ENCODE results near the gene ZNF76. TPM values are rescaled to one million over a fixed set of nuclear protein-coding genes. Genes with fewer than 3 reads are reported as not detected.

The ZNF76 gene
- total RNA-seq, 1 donor from 2014 or later = 20.3 TPM

DNA sequence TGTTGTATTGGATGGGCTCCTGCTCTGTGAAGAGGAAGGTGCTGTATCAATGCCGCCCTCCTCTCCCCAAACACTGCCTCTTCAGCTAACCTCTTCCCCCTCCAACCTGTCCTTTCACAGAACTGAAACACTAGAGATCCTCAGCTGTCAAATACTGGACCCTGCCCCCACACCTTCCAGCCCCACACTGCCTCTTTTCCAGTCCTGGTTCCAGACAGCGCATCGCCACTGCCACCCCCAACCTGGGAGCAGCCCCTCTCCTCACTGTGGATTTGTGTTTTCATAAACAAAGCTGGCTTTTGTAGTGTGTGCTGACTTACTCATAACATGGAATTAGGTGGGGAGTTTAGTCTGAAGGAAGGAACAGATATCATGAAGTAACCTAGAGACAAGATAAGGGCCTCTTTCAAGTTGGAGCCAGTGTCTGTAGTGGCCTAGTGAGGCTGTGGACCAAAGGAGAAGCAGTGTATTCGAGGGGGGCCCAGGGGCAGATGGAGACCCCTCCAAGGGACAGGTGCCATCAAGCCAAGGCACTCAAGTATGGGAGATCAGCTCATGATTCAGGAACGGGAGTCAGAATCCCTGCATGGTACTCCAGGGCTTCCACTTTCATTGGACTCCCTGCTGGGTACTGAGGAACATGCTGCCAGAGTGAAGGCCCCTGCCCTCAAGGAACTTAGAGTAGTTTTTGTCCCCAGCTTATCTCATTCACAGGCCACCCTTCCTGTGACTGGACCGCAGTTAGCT, 43.7 kb upstream of the ZNF76 start:
- DNase-seq (ENCODE audit: low spot score) = no peak
- H3K9me3 Mint-ChIP-seq (ENCODE audit: low read depth) = no peaks in the 10 kb centered on the region
- peaks cover 68% of the 10 kb centered on the region for H3K4me1 Mint-ChIP-seq (ENCODE audit: low read depth)
- peak overlapping the region; percentile 77 for H3K4me3 Mint-ChIP-seq (ENCODE audit: unreplicated experiment)
- H3K27ac Mint-ChIP-seq (ENCODE audit: unreplicated experiment) = peak overlapping the region; percentile 75
- TF ChIP-seq, protein P1, sequence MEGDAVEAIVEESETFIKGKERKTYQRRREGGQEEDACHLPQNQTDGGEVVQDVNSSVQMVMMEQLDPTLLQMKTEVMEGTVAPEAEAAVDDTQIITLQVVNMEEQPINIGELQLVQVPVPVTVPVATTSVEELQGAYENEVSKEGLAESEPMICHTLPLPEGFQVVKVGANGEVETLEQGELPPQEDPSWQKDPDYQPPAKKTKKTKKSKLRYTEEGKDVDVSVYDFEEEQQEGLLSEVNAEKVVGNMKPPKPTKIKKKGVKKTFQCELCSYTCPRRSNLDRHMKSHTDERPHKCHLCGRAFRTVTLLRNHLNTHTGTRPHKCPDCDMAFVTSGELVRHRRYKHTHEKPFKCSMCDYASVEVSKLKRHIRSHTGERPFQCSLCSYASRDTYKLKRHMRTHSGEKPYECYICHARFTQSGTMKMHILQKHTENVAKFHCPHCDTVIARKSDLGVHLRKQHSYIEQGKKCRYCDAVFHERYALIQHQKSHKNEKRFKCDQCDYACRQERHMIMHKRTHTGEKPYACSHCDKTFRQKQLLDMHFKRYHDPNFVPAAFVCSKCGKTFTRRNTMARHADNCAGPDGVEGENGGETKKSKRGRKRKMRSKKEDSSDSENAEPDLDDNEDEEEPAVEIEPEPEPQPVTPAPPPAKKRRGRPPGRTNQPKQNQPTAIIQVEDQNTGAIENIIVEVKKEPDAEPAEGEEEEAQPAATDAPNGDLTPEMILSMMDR (IDR thresholded peaks at IDR 0.05) = no peak
- no peaks in the 10 kb centered on the region for H3K36me3 Mint-ChIP-seq (ENCODE audit: low read depth)
- peaks cover 7% of the 10 kb centered on the region for H3K27me3 Mint-ChIP-seq (ENCODE audit: low read depth)

DNA sequence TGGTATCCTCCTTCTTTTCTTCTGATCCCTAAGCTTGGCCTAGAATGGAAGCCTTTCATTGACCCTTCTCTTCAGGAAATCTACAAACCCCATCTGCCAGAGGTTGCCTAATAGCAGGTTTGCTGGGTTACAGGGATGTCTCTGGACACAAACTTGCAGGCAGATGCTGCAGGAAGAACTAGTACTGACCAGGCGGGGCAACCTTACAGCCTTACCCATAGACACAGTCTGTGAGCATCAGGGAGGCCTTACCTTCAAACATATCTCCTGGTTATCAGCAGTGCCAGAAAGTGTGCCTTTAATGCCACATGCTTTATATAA, 43.2 kb upstream of the ZNF76 start:
- TF ChIP-seq, protein P1 (IDR thresholded peaks at IDR 0.05) = no peak
- H3K27ac Mint-ChIP-seq (ENCODE audit: unreplicated experiment) = peak overlapping the region; percentile 55
- DNase-seq (ENCODE audit: low spot score) = no peak
- H3K9me3 Mint-ChIP-seq (ENCODE audit: low read depth) = no peaks in the 10 kb centered on the region
- peaks cover 5% of the 10 kb centered on the region for H3K27me3 Mint-ChIP-seq (ENCODE audit: low read depth)
- peaks cover 70% of the 10 kb centered on the region for H3K4me1 Mint-ChIP-seq (ENCODE audit: low read depth)
- H3K4me3 Mint-ChIP-seq (ENCODE audit: unreplicated experiment) = peak overlapping the region; percentile 53
- no peaks in the 10 kb centered on the region for H3K36me3 Mint-ChIP-seq (ENCODE audit: low read depth)

DNA sequence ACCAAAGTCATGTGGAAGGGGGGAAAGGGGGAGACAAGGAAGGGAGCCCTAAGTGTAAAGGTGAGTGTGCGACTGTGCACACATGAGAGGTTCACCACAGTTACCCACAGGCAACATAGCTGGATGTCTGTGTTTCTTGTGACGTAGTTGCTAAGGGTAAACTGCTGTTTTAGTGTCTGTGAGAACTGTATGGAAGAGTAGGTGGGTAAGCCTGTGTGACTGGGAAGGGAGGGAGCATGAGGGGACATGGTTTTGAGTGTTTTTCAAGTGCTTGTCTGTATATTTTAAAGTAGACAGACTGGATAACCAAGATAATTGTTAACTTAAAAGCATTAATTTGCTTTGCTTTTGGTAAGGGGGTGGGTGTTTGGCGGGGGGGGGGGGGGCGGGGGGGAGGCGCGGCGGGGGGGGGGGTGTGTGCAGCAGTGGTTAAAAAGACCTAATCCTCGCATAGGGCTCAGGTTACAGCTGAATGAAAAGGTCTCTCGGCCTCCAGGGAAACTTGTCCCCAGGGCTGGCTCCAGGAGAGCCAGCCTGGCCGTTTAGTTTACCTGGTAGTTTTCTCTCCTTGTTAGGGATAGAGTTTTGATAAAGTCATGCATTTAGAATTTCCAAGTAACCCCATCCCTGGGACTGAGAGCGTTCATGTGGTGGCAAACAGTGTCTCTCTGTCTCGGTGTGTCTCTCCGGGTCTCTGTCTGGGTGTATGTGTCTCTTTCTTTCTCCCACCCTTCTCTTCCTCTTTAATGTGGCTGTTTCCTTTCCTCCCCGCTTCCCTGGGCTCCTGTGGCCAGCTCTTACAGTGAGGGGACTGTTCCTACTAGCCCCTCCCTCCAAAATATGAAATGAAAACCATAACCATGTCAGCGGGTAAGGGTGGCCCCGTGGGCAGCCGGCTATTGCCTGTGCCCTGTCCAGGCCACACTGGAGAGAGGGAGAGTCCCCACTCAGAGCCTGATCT, 42.4 kb upstream of the ZNF76 start:
- H3K27me3 Mint-ChIP-seq (ENCODE audit: low read depth) = peaks cover 1% of the 10 kb centered on the region
- H3K9me3 Mint-ChIP-seq (ENCODE audit: low read depth) = no peaks in the 10 kb centered on the region
- H3K4me1 Mint-ChIP-seq (ENCODE audit: low read depth) = peaks cover 70% of the 10 kb centered on the region
- H3K36me3 Mint-ChIP-seq (ENCODE audit: low read depth) = no peaks in the 10 kb centered on the region
- peak overlapping the region; percentile 63 for H3K4me3 Mint-ChIP-seq (ENCODE audit: unreplicated experiment)
- H3K27ac Mint-ChIP-seq (ENCODE audit: unreplicated experiment) = peak overlapping the region; percentile 94
- TF ChIP-seq, protein P1 (IDR thresholded peaks at IDR 0.05) = no peak
- no peak for DNase-seq (ENCODE audit: low spot score)

DNA sequence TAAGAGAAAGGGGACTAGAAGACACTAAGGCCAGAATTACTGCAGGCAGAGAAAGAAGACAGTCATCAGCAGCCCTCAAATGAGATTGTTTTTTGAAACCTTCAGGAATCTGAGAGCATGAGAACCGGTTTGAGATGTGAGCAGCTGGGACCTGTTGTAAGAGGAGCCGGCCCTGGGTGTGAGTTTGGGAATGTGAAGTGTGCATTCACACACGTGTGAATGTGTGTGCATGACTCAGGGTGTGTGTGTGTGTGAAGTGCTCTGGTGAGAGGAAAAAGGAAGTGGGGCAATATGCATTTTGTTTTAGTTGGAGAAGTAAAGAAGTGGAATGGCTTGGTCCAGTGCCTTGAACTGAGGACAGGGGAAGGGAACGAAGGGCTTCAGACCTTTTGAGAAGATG, 41.5 kb upstream of the ZNF76 start:
- peak overlapping the region; percentile 63 for H3K4me3 Mint-ChIP-seq (ENCODE audit: unreplicated experiment)
- H3K36me3 Mint-ChIP-seq (ENCODE audit: low read depth) = no peaks in the 10 kb centered on the region
- TF ChIP-seq, protein P1 (IDR thresholded peaks at IDR 0.05) = no peak
- H3K4me1 Mint-ChIP-seq (ENCODE audit: low read depth) = peaks cover 68% of the 10 kb centered on the region
- no peaks in the 10 kb centered on the region for H3K27me3 Mint-ChIP-seq (ENCODE audit: low read depth)
- H3K27ac Mint-ChIP-seq (ENCODE audit: unreplicated experiment) = peak overlapping the region; percentile 94
- no peaks in the 10 kb centered on the region for H3K9me3 Mint-ChIP-seq (ENCODE audit: low read depth)
- no peak for DNase-seq (ENCODE audit: low spot score)

DNA sequence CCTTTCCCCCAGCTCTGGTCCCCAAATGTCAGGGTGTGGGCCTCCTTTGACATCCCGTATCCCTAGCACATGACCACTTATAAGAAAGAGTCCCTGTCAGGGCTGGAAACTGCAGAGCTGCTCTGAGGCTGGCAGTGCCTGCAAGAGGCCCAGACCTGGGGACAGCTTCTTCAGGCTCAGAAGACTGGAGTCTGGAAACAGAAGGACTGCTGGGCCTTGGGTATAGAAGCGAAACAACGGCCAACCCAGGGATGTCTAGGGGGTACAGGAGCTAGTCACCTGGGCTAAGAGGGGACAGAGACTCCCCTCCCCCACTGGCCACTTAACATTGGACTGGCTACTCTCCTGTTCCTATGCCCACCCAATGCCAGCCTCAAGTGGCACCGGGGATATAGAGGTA, 41.1 kb upstream of the ZNF76 start:
- DNase-seq (ENCODE audit: low spot score) = no peak
- Mint-ChIP-seq H3K27me3 (ENCODE audit: low read depth) (no peaks in the 10 kb centered on the region), H3K4me3 (ENCODE audit: unreplicated experiment) (no peak overlapping the region), H3K9me3 (ENCODE audit: low read depth) (no peaks in the 10 kb centered on the region), H3K27ac (ENCODE audit: unreplicated experiment) (peak overlapping the region; percentile 94), H3K4me1 (ENCODE audit: low read depth) (peaks cover 65% of the 10 kb centered on the region), H3K36me3 (ENCODE audit: low read depth) (no peaks in the 10 kb centered on the region)
- TF ChIP-seq, protein P1 (IDR thresholded peaks at IDR 0.05) = no peak
